CD4-positive, alpha-beta T cell treated with Interleukin-17A for 1 hour (primary cell): ENCODE results near the gene LMOD3.

Source experiments
- DNase-seq: peaks from one replicate; pipeline ENCODE4 v3.0.0-alpha.2; 2020

Gene LMOD3

GRCh38 chr3:69122403-69122802 lies at the start of gene LMOD3:
Gene LMOD3, minus strand, starts transcription at chr3:69122595. Its CDS starts 209 bp downstream, at chr3:69122386.
- no peak for DNase-seq

GRCh38 chr3:69172058-69172457 lies 49.7 kb upstream of the LMOD3 start:
- no peak for DNase-seq

DNA sequence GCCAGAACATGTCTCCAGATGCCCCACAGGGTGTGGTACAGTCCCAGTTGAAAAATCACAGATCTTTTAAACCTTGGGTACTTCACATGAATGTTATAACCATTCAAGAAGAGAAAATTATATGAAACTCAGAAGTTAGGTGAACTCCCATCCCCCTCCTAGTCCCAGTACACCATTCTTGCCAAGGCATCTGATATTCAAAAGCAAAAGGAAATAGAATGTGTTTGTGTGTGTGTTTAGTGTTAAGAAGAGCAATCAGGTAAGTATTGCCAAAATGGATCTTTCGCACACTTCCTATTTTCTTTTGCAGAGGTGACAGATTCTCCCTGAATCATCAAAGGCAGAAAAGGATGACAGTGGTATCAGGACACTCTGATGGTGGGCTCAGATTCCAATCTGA lies 44.1 kb upstream of the LMOD3 start:
- DNase-seq, result no peak

GRCh38 chr3:69165744-69166143 lies 43.3 kb upstream of the LMOD3 start:
- DNase-seq, result no peak

- DNase-seq, result no peak
Observed at GRCh38 chr3:69164296-69164695, 41.9 kb upstream of the LMOD3 start.

- DNase-seq, result no peak
Observed at GRCh38 chr3:69162308-69162980, 40.0 kb upstream of the LMOD3 start.

GRCh38 chr3:69161587-69162307 lies 39.4 kb upstream of the LMOD3 start:
- peak; percentile 69 for DNase-seq

- no peak for DNase-seq
Observed at GRCh38 chr3:69160525-69160924, 38.1 kb upstream of the LMOD3 start.

GRCh38 chr3:69160107-69160506 lies 37.7 kb upstream of the LMOD3 start:
- DNase-seq, result no peak

DNA sequence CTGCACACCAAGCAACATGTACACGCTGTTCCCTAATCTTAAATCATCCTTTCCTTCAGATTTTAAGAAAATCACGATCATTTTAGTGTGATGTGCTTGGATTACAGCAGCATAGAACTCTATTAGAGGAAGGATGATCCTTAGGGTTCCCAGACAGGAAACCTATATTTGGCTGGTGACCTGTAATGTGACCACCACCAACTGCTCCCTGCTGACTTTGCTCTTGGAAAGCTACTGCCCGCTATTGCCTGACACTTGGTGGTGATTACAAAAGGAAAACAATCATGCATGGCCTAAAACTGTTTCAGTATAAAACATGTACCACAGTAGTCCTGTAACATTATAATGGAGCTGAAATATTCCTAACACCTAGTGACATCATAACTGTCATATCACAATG lies 27.2 kb upstream of the LMOD3 start:
- DNase-seq, result no peak

GRCh38 chr3:69145688-69146087 lies 23.3 kb upstream of the LMOD3 start:
- no peak for DNase-seq

GRCh38 chr3:69144631-69145245 lies 22.3 kb upstream of the LMOD3 start:
- DNase-seq, result no peak

GRCh38 chr3:69143612-69144011 lies 21.2 kb upstream of the LMOD3 start:
- no peak for DNase-seq

GRCh38 chr3:69142797-69143454 lies 20.5 kb upstream of the LMOD3 start:
- no peak for DNase-seq

DNA sequence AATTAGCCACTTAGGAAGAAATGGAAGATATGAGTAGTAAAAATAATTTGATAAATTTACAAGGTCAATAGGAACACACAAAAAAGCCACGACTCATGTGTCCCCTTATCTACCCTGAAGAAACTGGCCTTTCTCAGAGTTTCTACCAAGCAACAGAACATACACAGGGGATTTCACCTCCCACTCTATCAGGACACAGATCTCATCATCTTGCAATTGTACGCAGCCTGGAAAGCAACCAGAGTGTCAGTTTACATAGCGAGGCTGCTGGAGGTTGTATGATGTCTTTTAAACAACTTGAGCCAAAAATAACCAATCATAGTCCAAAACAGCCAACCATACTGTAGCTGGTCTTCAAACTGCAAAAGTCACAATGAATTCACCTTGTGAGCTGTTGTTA lies 19.7 kb upstream of the LMOD3 start:
- DNase-seq, result no peak

- DNase-seq, result no peak
Observed at GRCh38 chr3:69141313-69141712, 18.9 kb upstream of the LMOD3 start.

GRCh38 chr3:69137412-69137811 lies 15.0 kb upstream of the LMOD3 start:
- DNase-seq, result no peak

DNA sequence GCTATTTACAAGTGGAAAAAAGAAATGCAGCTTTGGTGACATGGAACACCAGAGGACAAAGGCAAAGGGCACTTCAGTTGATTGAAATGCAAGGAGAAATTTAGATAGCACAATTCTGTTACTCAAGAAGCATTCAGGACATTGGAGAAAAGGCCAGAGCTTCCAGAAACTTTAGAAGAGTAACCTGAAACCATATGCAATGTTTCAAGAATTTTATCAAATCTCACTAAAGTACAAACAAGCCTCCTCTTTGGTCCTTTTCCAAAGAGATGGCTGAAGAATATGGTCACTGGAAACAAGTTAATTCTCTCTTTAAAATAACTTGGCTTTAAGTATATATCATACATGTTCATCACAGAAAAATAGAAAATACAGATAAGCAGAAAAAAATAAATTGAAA lies 14.6 kb upstream of the LMOD3 start:
- no peak for DNase-seq

DNA sequence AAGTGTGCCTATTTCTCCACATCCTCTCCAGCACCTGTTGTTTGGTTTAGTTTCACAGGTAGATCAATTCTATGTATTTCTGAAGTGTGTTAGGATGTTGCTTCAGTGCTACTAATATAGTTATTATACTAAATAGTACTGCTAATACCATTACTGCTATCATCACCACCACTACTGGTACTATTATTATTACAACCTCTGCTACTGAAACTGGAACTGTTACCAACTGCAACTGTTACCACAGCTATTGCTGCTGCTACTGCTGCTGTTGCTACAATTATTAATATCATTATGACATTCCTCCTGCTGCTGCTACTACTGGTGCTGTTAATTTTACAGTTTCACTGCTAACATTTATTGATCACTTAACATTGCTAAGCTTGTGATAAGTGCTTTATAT lies 8.3 kb upstream of the LMOD3 start:
- DNase-seq, result no peak

DNA sequence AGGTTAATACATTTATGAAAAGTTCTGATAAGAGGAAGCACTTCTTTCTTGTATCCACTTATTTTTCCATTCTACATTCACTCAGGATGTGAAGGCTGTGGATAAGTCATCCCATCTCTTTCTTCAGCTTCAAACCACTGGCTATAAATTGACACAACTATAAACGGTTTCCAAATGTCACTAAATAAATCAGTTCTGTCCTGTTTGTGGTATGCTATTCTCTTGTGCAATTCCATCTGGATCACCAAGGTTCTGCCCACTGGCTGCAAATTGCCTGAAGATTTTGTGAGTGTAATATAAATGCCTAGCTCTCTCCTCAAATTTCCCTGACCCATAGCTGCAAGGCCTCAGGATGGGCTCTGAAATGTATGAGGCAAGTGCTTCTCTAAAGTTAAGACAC lies 7.1 kb upstream of the LMOD3 start:
- DNase-seq, result no peak

DNA sequence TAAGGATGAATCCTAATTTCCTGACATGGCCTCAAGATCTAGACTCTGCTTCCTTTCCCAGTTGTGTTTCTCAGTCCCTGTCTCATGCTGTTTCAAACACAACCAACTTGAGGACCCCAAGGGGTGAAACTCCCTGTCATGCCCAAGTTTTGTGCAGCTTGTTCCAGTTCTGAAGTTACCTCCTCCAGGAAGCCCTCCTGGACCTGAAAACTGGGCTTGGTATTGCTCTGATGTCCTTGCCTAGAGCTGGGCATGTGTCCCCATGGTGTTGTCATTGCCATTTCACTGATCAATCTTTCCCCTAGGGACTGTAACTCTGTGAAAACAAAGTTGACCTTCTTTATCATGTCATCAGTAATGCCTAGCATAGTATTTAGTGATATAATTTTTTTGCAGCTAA lies 6.1 kb upstream of the LMOD3 start:
- no peak for DNase-seq

- no peak for DNase-seq
Observed at GRCh38 chr3:69126999-69127398, 4.6 kb upstream of the LMOD3 start.

DNA sequence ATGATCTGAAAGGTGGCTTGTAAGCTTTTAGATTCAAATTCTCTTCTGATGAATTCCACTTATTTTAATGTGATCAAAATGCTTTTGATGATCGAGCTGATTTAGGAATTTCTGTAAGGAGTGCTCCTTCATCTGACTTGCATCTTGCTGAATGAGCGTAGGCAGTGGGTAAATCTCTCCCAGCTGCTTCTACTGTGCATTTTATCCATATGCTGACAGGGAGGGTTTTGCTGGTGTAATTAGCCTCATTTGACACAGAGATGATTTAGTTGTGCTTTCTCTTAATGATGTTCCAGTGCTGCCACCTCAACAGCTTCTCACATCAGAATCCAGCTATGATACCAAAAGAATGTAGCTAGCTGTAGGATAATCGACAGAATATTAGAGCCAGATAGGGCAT lies 3.8 kb upstream of the LMOD3 start:
- no peak for DNase-seq

- DNase-seq, result no peak
Observed at GRCh38 chr3:69121950-69122349, 445 bp downstream of the LMOD3 start.
